Heart left ventricle (tissue), 16 donors: ENCODE results near the gene TJP1. TPM values are rescaled to one million over a fixed set of nuclear protein-coding genes. Genes with fewer than 3 reads are reported as not detected.
"Not testable (repeated sequence)": the region's sequence is repeated elsewhere in the genome, so short reads cannot be mapped to it uniquely, and the experiment has no call there.

Source experiments
- ATAC-seq, 4 donors: fragments of 200-7000 bp; cut with Tn5 transposase; one replicate each; pipeline ENCODE4 v1.9.1; 2020 to 2022; ENCODE audit warnings: moderate library complexity in 4 of 4, mild to moderate bottlenecking in 3 of 4, moderate number of reproducible peaks in 1 of 4
- DNase-seq, 5 donors: peaks; one replicate each; pipeline ENCODE4 v3.0.0-alpha.2; 2020
- H3K27ac ChIP-seq, 12 donors: fragments of 200-600 bp; sonication (generic) in 4 of 12; one replicate each; pipeline versions ENCODE4 v1.5.0 to v1.8.0; 2016 to 2022; ENCODE audit warnings: mild to moderate bottlenecking in 2 of 12
- H3K27me3 ChIP-seq, 9 donors: fragments of 200-600 bp; sonication (generic) in 2 of 9; one replicate each; pipeline versions ENCODE4 v1.5.1 to v1.8.0; 2016 to 2022; ENCODE audit warnings: mild to moderate bottlenecking in 3 of 9
- H3K36me3 ChIP-seq, 9 donors: fragments of 200-600 bp; sonication (generic) in 2 of 9; one replicate each; pipeline versions ENCODE4 v1.5.0 to v1.8.0; 2018 to 2022; ENCODE audit warnings: mild to moderate bottlenecking in 2 of 9
- H3K4me1 ChIP-seq, 12 donors: fragments of 200-600 bp; sonication (generic) in 4 of 12; one replicate each; pipeline versions ENCODE4 v1.5.0 to v1.8.0; 2016 to 2022; ENCODE audit warnings: mild to moderate bottlenecking in 3 of 12
- H3K4me3 ChIP-seq, 12 donors: fragments of 200-600 bp; sonication (generic) in 4 of 12; one replicate each; pipeline versions ENCODE4 v1.5.0 to v1.8.0; 2017 to 2022; ENCODE audit warnings: mild to moderate bottlenecking in 9 of 12, moderate library complexity in 4 of 12
- H3K9me3 ChIP-seq, 12 donors: fragments of 200-600 bp; sonication (generic) in 4 of 12; one replicate each; pipeline versions ENCODE4 v1.5.0 to v1.8.0; 2016 to 2022; ENCODE audit warnings: mild to moderate bottlenecking in 1 of 12
- CTCF ChIP-seq, 12 donors: fragments of 200-600 bp; sonication (generic) in 4 of 12; IDR thresholded peaks; one replicate each; pipeline versions ENCODE4 v1.5.0 to v1.8.0; 2018 to 2022; ENCODE audit warnings: antibody characterized with exemption in 12 of 12, mild to moderate bottlenecking in 5 of 12
- POLR2A ChIP-seq, 2 donors: fragments of 450-650 bp; IDR thresholded peaks; one replicate each; pipeline ENCODE4 v1.6.1; 2017; ENCODE audit warnings: antibody characterized with exemption in 2 of 2, mild to moderate bottlenecking in 2 of 2, moderate library complexity in 2 of 2
- WGBS, 4 donors: extraction: QIAGEN DNeasy Blood & Tissue Kit in 2 of 4; methylation state at CpG; one replicate each; pipeline versions ENCODE4 v1.1.5 to v1.1.7; 2013 to 2018; 5-methylcytosine and 5-hydroxymethylcytosine counted together
- intact Hi-C, 10 donors: fragments of 100-400 bp; cut with DNase I; formaldehyde crosslinking; loops; one replicate each; pipeline versions ENCODE4 v1.11.1 to v1.14.2; 2022
- polyA plus RNA-seq, 2 donors: library from polyadenylated mRNA; stranded (reverse); fragments of 200-250 nt; gene quantifications; one replicate each; pipeline ENCODE4 v1.2.3, GENCODE V29; 2013
- total RNA-seq, 9 donors: library from RNA; depleted of rRNA in 2 of 9; stranded (reverse); fragments of >200 nt in 2 of 9; fragmentation: NEBNext Ultra II Directional in 3 of 9; extraction: Animal tissue kit (Norgen Biotek cat#: 25700) in 3 of 9; gene quantifications; one replicate each; pipeline versions ENCODE4 v1.1.0 to v1.2.4, GENCODE V29; 2016 to 2023
- donor health status: ischemic (EF 13 %, LVEDD 7.1; RV severe dilation, severe dysfunction).
- donor health status: healthy with polysubstance abuse.
- donor health status: DM: no; HTN: yes; CAD: no.
- donor health status: DM: no; HTN: no; CAD: no.
- donor health status: ischemic (EF 25% LVEDD 6.9; RV normal size, moderate dysfunction).
- donor health status: ischemic (EF 25% LVEDD 5.7; RV mildly dilated, moderate dysfunction).
- donor health status: healthy.
- donor health status: DM: yes; HTN: yes; CAD: no.
- donor health status: ischemic (EF 35%, LVEDD 5.7; RV mildly dilated, moderate dysfunction).
- donor health status: nonischemic (EF 11% LVEDD 7.7; RV severe dilation, severe dysfunction).
- donor health status: DM: yes; HTN: yes; CAD: no.
- donor health status: PGD.
- donor health status: ischemic (EF 29% LVEDD 5.4; RV normal size, mild dysfunction).
- donor health status: nonischemic (EF 23%, LVEDD 6.1; RV moderate dilation, normal function).

TJP1 gene
- total and polyA plus RNA-seq, 11 donors, result 26.8 to 159 (median 105) TPM

DNA sequence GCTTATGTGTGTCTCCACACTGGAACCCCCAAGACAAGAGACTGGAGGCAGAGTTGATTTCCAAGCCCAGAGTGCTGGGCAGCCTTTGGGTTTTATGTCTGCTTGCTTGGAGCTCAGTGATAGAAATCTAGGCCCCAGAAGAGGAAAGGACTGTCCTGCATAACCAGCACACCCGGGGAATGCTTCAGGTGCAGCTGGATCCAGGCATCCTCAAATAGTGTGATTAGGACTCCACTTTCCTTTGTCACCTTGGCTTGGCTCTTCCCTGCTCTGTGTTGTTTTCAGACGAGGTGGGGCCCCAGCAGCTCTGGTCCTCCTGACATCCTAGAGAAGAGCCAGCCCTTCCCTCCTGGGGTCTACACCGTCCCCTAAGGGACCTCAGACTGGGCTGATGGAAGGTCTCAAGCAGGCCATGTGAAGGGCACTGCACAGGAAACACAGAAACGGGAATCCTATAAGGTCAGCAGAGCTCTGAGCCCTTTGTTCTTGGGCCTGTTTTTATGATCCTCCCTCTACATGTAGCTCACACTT lies 143.7 kb downstream of the TJP1 start:
- DNase-seq, result no peak
- Histone ChIP-seq H3K4me3 (no peak overlapping the region), H3K36me3 (no peaks in the 10 kb centered on the region), H3K27ac (no peak overlapping the region), H3K4me1 (peaks cover 0 to 13% (median 0%) of the 10 kb centered on the region in 12 donors), H3K9me3 (no peaks in the 10 kb centered on the region), H3K27me3 (peaks cover 0 to 20% (median 0%) of the 10 kb centered on the region in 9 donors)
- WGBS, 4 donors, result 77 to 90% (median 85%) methylated on average over 3 to 4 of the region's 4 CpGs
- no peak for ATAC-seq
- intact Hi-C loops, result loop anchor here in 3 of 10 donors (10.0 kb wide), 2 partner anchors 256 to 396 kb away; no protein-coding TSS in a partner anchor
- TF ChIP-seq POLR2A (IDR thresholded peaks at IDR 0.05), result no peak
- TF ChIP-seq CTCF (IDR thresholded peaks at IDR 0.05), result no peak

- no peaks in the 10 kb centered on the region for H3K9me3 ChIP-seq
- no peaks in the 10 kb centered on the region for H3K36me3 ChIP-seq
- H3K4me1 ChIP-seq, result peaks cover 0 to 13% (median 0%) of the 10 kb centered on the region in 12 donors
- WGBS, 4 donors, result 64 to 79% (median 76%) methylated on average over 10 of the region's 10 CpGs
- H3K4me3 ChIP-seq, result no peak overlapping the region
- ATAC-seq (no peak), DNase-seq (no peak)
- no peak overlapping the region for H3K27ac ChIP-seq
- TF ChIP-seq POLR2A (IDR thresholded peaks at IDR 0.05) (no peak), CTCF (IDR thresholded peaks at IDR 0.05) (no peak)
- H3K27me3 ChIP-seq, result peaks cover 0 to 20% (median 0%) of the 10 kb centered on the region in 9 donors
- intact Hi-C loops, result loop anchor here in 3 of 10 donors (10.0 kb wide), 2 partner anchors 257 to 397 kb away; no protein-coding TSS in a partner anchor
These were observed 144.3 kb downstream of the TJP1 start for GRCh38 chr15:29677871-29678461.

GRCh38 chr15:29677455-29677854 lies 144.8 kb downstream of the TJP1 start:
- TF ChIP-seq CTCF (IDR thresholded peaks at IDR 0.05) (no peak), POLR2A (IDR thresholded peaks at IDR 0.05) (no peak)
- peaks cover 0 to 20% (median 0%) of the 10 kb centered on the region in 9 donors for H3K27me3 ChIP-seq
- no peak for DNase-seq
- intact Hi-C loops, result loop anchor here in 3 of 10 donors (10.0 kb wide), 2 partner anchors 257 to 397 kb away; no protein-coding TSS in a partner anchor
- ATAC-seq, result no peak
- H3K36me3 ChIP-seq, result no peaks in the 10 kb centered on the region
- no peak overlapping the region for H3K27ac ChIP-seq
- no peak overlapping the region for H3K4me3 ChIP-seq
- 85 to 88% (median 86%) methylated on average over 4 of the region's 4 CpGs for WGBS, 4 donors
- no peaks in the 10 kb centered on the region for H3K9me3 ChIP-seq
- H3K4me1 ChIP-seq, result peaks cover 0 to 13% (median 0%) of the 10 kb centered on the region in 12 donors

DNA sequence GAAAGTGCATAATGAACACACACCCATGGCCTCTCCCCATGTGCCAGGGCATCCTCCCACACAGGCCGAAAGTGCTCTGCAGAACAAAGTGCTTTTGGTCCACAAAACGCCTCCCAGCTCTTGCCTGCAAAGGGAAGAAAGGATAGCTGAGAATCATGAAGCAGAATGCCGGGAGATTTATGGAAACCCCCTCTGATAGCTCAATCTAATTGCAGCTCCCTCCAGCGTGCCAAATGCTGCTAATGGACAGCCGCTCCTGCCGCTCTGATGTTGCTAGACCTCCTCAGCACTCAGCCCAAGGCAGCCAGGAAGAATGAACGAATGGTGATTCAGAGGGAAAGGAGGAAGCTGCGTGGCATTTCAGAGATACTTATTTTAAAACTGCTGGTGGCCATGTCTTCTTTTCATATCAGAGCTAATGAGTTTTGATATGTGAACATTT lies 145.3 kb downstream of the TJP1 start:
- intact Hi-C loops, result loop anchor here in 3 of 10 donors (10.0 kb wide), 2 partner anchors 258 to 398 kb away; no protein-coding TSS in a partner anchor
- Histone ChIP-seq H3K36me3 (no peaks in the 10 kb centered on the region), H3K4me3 (no peak overlapping the region), H3K27ac (no peak overlapping the region), H3K4me1 (peaks cover 0 to 13% (median 0%) of the 10 kb centered on the region in 12 donors), H3K9me3 (no peaks in the 10 kb centered on the region), H3K27me3 (peaks cover 0 to 20% (median 0%) of the 10 kb centered on the region in 9 donors)
- ATAC-seq (no peak), DNase-seq (no peak)
- 56 to 66% (median 59%) methylated on average over 8 of the region's 8 CpGs for WGBS, 4 donors
- TF ChIP-seq POLR2A (IDR thresholded peaks at IDR 0.05), result no peak
- TF ChIP-seq CTCF (IDR thresholded peaks at IDR 0.05), result no peak

- not testable (repeated sequence) for ATAC-seq, H3K36me3 ChIP-seq, H3K4me3 ChIP-seq, H3K9me3 ChIP-seq, H3K27ac ChIP-seq, DNase-seq
- peaks cover 0 to 13% (median 0%) of the 10 kb centered on the region in 12 donors for H3K4me1 ChIP-seq
- 85 to 87% (median 86%) methylated on average over 13 of the region's 13 CpGs for WGBS, 4 donors
- peaks cover 0 to 20% (median 0%) of the 10 kb centered on the region in 9 donors for H3K27me3 ChIP-seq
- intact Hi-C loops, result loop anchor here in 3 of 10 donors (10.0 kb wide), 2 partner anchors 258 to 398 kb away; no protein-coding TSS in a partner anchor
These were observed 145.8 kb downstream of the TJP1 start for GRCh38 chr15:29676374-29676960.
